Liver (tissue), 9 donors: ENCODE results near the gene ARID3A. TPM values are rescaled to one million over a fixed set of nuclear protein-coding genes. Genes with fewer than 3 reads are reported as not detected.

Experiments
- DNase-seq: peaks from one replicate; pipeline ENCODE4 v3.0.0-alpha.2; 2017; ENCODE audit warnings: low spot score
- H3K27ac ChIP-seq, 2 donors: one replicate each; pipeline ENCODE4 v1.7.0; 2013; ENCODE audit warnings: inconsistent platforms in 2 of 2, low read length in 2 of 2, control low read depth in 1 of 2, low read depth in 1 of 2, mild to moderate bottlenecking in 1 of 2
- H3K27me3 ChIP-seq, 4 donors: one replicate each; pipeline versions ENCODE4 v1.6.1 to v1.7.0; 2013; ENCODE audit warnings: low read length in 3 of 4, inconsistent platforms in 1 of 4, mild to moderate bottlenecking in 1 of 4, moderate library complexity in 1 of 4; ENCODE audit not compliant: control insufficient read depth in 4 of 4, insufficient read depth in 4 of 4
- H3K36me3 ChIP-seq, 4 donors: one replicate each; pipeline versions ENCODE4 v1.6.1 to v1.7.0; 2013; ENCODE audit warnings: low read length in 3 of 4, mild to moderate bottlenecking in 3 of 4, low read depth in 1 of 4, moderate library complexity in 1 of 4; ENCODE audit not compliant: control insufficient read depth in 4 of 4, insufficient read depth in 3 of 4
- H3K4me1 ChIP-seq, 4 donors: one replicate each; pipeline versions ENCODE4 v1.6.1 to v1.7.0; 2013; ENCODE audit warnings: low read length in 3 of 4, mild to moderate bottlenecking in 3 of 4, moderate library complexity in 1 of 4; ENCODE audit not compliant: control insufficient read depth in 4 of 4, insufficient read depth in 4 of 4
- H3K4me3 ChIP-seq, 3 donors: one replicate each; pipeline versions ENCODE4 v1.6.1 to v1.7.0; 2013; ENCODE audit warnings: low read length in 3 of 3, control low read depth in 1 of 3, low read depth in 1 of 3, mild to moderate bottlenecking in 1 of 3
- H3K9ac ChIP-seq, 2 donors: one replicate each; pipeline ENCODE4 v1.7.0; 2013; ENCODE audit warnings: low read length in 2 of 2, mild to moderate bottlenecking in 2 of 2, moderate library complexity in 2 of 2, control low read depth in 1 of 2, low read depth in 1 of 2
- H3K9me3 ChIP-seq, 4 donors: one replicate each; pipeline versions ENCODE4 v1.6.1 to v1.7.0; 2013; ENCODE audit warnings: low read length in 3 of 4; ENCODE audit not compliant: control insufficient read depth in 4 of 4
- EGR1 ChIP-seq, 2 donors: IDR thresholded peaks; 2 replicates each; pipeline ENCODE4 v1.6.1; 2016 to 2018; ENCODE audit warnings: antibody characterized with exemption in 2 of 2, low read depth in 2 of 2
- FOXA1 ChIP-seq: IDR thresholded peaks from 2 replicates; pipeline ENCODE4 v1.6.1; 2016; ENCODE audit warnings: antibody characterized with exemption
- FOXA2 ChIP-seq: IDR thresholded peaks from 2 replicates; pipeline ENCODE4 v1.6.1; 2016; ENCODE audit warnings: antibody characterized with exemption
- GABPA ChIP-seq, 2 donors: IDR thresholded peaks in 1 of 2; conservative IDR thresholded peaks in 1 of 2; 2 replicates each; pipeline ENCODE4 v1.6.1; 2016; ENCODE audit warnings: antibody characterized with exemption in 2 of 2, mild to moderate bottlenecking in 1 of 2, moderate library complexity in 1 of 2
- HNF4A ChIP-seq, 2 donors: conservative IDR thresholded peaks; 2 replicates each; pipeline ENCODE4 v1.6.1; 2016; ENCODE audit warnings: antibody characterized with exemption in 2 of 2, mild to moderate bottlenecking in 2 of 2
- HNF4G ChIP-seq: IDR thresholded peaks from 2 replicates; pipeline ENCODE4 v1.6.1; 2016; ENCODE audit warnings: antibody characterized with exemption
- JUND ChIP-seq, 2 donors: IDR thresholded peaks; 2 replicates each; pipeline ENCODE4 v1.6.1; 2016; ENCODE audit warnings: antibody characterized with exemption in 2 of 2
- NR2F2 ChIP-seq: IDR thresholded peaks from 2 replicates; pipeline ENCODE4 v1.6.1; 2016; ENCODE audit warnings: antibody characterized with exemption
- RAD21 ChIP-seq, 2 donors: IDR thresholded peaks; 2 replicates each; pipeline ENCODE4 v1.6.1; 2016; ENCODE audit warnings: antibody characterized with exemption in 2 of 2, mild to moderate bottlenecking in 2 of 2
- RXRA ChIP-seq, 2 donors: IDR thresholded peaks; 2 replicates each; pipeline ENCODE4 v1.6.1; 2017 to 2018; ENCODE audit warnings: antibody characterized with exemption in 2 of 2, mild to moderate bottlenecking in 1 of 2
- SP1 ChIP-seq: IDR thresholded peaks from 2 replicates; pipeline ENCODE4 v1.6.1; 2018; ENCODE audit warnings: antibody characterized with exemption, mild to moderate bottlenecking
- TAF1 ChIP-seq: conservative IDR thresholded peaks from 2 replicates; pipeline ENCODE4 v1.6.1; 2016; ENCODE audit warnings: antibody characterized with exemption, mild to moderate bottlenecking
- YY1 ChIP-seq: IDR thresholded peaks from 2 replicates; pipeline ENCODE4 v1.6.1; 2016; ENCODE audit warnings: antibody characterized with exemption, mild to moderate bottlenecking
- WGBS: extraction: QIAGEN DNeasy Blood & Tissue Kit; methylation state at CpG from one replicate; pipeline ENCODE4 v1.1.7; 2013; 5-methylcytosine and 5-hydroxymethylcytosine counted together
- polyA plus RNA-seq, 2 donors: library from polyadenylated mRNA; stranded (reverse) in 1 of 2; unstranded in 1 of 2; fragments of 200-250 nt in 1 of 2; fragments of >200 nt in 1 of 2; fragmentation: Nextera tagmentation in 1 of 2; extraction: Ambion mirVana in 1 of 2; gene quantifications; one replicate each; pipeline versions ENCODE4 v1.2.1 to v1.2.3, GENCODE V29; 2013 to 2015
- total RNA-seq, 2 donors: library from RNA; depleted of rRNA; stranded (reverse); fragments of >200 nt; gene quantifications; one replicate each; pipeline ENCODE4 v1.2.3, GENCODE V29; 2014
- TF ChIP-seq, protein P1 (sequence below): IDR thresholded peaks from 2 replicates; pipeline ENCODE4 v1.6.1; 2016; ENCODE audit warnings: antibody characterized with exemption
- TF ChIP-seq, protein P2 (sequence below): IDR thresholded peaks from 2 replicates; pipeline ENCODE4 v1.6.1; 2016; ENCODE audit warnings: antibody characterized with exemption
- TF ChIP-seq, protein P3 (sequence below): IDR thresholded peaks from 2 replicates; pipeline ENCODE4 v1.6.1; 2016; ENCODE audit warnings: antibody characterized with exemption
- TF ChIP-seq, protein P4 (sequence below): fragments of 150-350 bp; IDR thresholded peaks from 2 replicates; pipeline ENCODE4 v1.5.1; 2017; ENCODE audit warnings: improper control_type of control experiment, low read depth, low read length; ENCODE audit not compliant: missing input control
- TF ChIP-seq, protein P5 (sequence below): IDR thresholded peaks from 2 replicates; pipeline ENCODE4 v1.6.1; 2016; ENCODE audit warnings: antibody characterized with exemption, mild to moderate bottlenecking
- donor health status: healthy.
- donor health status: healthy.
- donor health status: healthy.
- donor health status: healthy.
- donor health status: healthy.

The ARID3A gene
- total and polyA plus RNA-seq, 4 donors, result 0.74 to 42.4 (median 3.1) TPM

DNA sequence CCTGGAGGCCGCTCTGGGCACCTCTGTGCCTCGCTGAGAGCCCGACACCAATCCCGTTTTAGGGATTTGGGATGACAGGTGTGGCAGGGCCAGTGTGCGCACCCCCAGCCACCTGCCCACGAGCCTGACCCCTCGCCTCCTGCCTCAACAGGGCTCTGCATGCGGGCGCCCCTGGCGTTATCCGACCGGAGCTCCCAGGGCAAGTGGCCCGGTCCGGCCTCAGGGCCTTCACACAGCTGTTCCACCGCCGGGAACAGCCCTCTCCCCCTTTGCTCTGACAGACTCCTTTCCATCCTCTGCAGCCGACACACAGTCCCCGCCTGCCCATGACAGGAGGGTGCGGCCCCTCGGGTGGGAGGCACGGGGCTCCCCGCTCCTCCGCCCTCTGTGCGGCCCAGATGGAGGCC lies 51.2 kb downstream of the ARID3A start:
- Histone ChIP-seq H3K9ac (no peak overlapping the region), H3K9me3 (no peaks in the 10 kb centered on the region), H3K27me3 (no peaks in the 10 kb centered on the region), H3K27ac (no peak overlapping the region), H3K4me3 (no peak overlapping the region), H3K36me3 (peaks cover 0 to 2% (median 0%) of the 10 kb centered on the region in 4 donors), H3K4me1 (peaks cover 6 to 11% (median 9%) of the 10 kb centered on the region in 4 donors)
- TF ChIP-seq, protein P1, sequence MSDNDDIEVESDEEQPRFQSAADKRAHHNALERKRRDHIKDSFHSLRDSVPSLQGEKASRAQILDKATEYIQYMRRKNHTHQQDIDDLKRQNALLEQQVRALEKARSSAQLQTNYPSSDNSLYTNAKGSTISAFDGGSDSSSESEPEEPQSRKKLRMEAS, result no peak
- TF ChIP-seq EGR1 (IDR thresholded peaks at IDR 0.05; ENCODE audit: low read depth in 2 of 2), result no peak
- TF ChIP-seq, protein P2, sequence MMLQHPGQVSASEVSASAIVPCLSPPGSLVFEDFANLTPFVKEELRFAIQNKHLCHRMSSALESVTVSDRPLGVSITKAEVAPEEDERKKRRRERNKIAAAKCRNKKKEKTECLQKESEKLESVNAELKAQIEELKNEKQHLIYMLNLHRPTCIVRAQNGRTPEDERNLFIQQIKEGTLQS, result no peak
- no peak for TF ChIP-seq YY1
- no peak for TF ChIP-seq TAF1
- TF ChIP-seq FOXA1, result no peak
- TF ChIP-seq HNF4G, result no peak
- TF ChIP-seq FOXA2, result no peak
- TF ChIP-seq, protein P3, sequence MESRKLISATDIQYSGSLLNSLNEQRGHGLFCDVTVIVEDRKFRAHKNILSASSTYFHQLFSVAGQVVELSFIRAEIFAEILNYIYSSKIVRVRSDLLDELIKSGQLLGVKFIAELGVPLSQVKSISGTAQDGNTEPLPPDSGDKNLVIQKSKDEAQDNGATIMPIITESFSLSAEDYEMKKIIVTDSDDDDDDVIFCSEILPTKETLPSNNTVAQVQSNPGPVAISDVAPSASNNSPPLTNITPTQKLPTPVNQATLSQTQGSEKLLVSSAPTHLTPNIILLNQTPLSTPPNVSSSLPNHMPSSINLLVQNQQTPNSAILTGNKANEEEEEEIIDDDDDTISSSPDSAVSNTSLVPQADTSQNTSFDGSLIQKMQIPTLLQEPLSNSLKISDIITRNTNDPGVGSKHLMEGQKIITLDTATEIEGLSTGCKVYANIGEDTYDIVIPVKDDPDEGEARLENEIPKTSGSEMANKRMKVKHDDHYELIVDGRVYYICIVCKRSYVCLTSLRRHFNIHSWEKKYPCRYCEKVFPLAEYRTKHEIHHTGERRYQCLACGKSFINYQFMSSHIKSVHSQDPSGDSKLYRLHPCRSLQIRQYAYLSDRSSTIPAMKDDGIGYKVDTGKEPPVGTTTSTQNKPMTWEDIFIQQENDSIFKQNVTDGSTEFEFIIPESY, result no peak
- no peak for TF ChIP-seq RAD21 (IDR thresholded peaks at IDR 0.05)
- TF ChIP-seq HNF4A (conservative IDR thresholded peaks at IDR 0.05), result no peak
- no peak for TF ChIP-seq GABPA (IDR thresholded peaks at IDR 0.05 in 1 of 2, conservative IDR thresholded peaks at IDR 0.05 in 1 of 2)
- TF ChIP-seq, protein P4, sequence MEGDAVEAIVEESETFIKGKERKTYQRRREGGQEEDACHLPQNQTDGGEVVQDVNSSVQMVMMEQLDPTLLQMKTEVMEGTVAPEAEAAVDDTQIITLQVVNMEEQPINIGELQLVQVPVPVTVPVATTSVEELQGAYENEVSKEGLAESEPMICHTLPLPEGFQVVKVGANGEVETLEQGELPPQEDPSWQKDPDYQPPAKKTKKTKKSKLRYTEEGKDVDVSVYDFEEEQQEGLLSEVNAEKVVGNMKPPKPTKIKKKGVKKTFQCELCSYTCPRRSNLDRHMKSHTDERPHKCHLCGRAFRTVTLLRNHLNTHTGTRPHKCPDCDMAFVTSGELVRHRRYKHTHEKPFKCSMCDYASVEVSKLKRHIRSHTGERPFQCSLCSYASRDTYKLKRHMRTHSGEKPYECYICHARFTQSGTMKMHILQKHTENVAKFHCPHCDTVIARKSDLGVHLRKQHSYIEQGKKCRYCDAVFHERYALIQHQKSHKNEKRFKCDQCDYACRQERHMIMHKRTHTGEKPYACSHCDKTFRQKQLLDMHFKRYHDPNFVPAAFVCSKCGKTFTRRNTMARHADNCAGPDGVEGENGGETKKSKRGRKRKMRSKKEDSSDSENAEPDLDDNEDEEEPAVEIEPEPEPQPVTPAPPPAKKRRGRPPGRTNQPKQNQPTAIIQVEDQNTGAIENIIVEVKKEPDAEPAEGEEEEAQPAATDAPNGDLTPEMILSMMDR, result no peak
- TF ChIP-seq NR2F2, result no peak
- no peak for DNase-seq
- WGBS, result 86% methylated on average over 24 of the region's 24 CpGs

DNA sequence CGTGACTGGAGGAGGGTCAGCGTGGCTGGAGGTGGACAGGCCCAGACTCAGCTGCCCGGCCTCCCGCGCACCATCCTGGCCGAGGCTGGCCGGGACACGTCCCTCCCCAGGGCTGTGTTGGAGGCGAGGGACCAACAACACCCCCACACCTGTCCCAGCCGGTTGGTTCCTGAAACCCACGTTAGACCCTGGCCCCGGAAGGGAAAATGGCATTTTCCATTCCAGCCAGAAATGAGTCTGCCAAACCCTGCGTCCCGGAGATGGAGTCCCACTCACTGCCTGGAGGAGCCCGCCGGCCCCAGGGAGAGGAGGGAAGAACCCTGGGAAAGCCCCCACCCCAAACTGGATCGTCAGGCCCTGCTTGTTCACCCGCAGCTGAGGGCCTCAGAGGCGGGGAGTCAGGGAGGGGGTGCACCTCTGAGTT lies 53.5 kb downstream of the ARID3A start:
- whole genome bisulfite sequencing, result 86% methylated on average over 19 of the region's 19 CpGs
- peaks cover 11 to 24% (median 17%) of the 10 kb centered on the region in 4 donors for H3K4me1 ChIP-seq
- H3K27me3 ChIP-seq, result no peaks in the 10 kb centered on the region
- H3K27ac ChIP-seq, result no peak overlapping the region
- H3K36me3 ChIP-seq, result no peaks in the 10 kb centered on the region
- DNase-seq, result no peak
- H3K9me3 ChIP-seq, result no peaks in the 10 kb centered on the region
- TF ChIP-seq HNF4A (conservative IDR thresholded peaks at IDR 0.05) (no peak), JUND (IDR thresholded peaks at IDR 0.05) (no peak), RAD21 (IDR thresholded peaks at IDR 0.05) (no peak), FOXA2 (no peak), YY1 (no peak), EGR1 (IDR thresholded peaks at IDR 0.05; ENCODE audit: low read depth in 2 of 2) (no peak), RXRA (IDR thresholded peaks at IDR 0.05) (no peak), HNF4G (no peak), TAF1 (no peak), SP1 (no peak), NR2F2 (no peak), FOXA1 (no peak), GABPA (IDR thresholded peaks at IDR 0.05 in 1 of 2, conservative IDR thresholded peaks at IDR 0.05 in 1 of 2) (no peak)
- TF ChIP-seq, protein P1, result no peak
- TF ChIP-seq, protein P5, sequence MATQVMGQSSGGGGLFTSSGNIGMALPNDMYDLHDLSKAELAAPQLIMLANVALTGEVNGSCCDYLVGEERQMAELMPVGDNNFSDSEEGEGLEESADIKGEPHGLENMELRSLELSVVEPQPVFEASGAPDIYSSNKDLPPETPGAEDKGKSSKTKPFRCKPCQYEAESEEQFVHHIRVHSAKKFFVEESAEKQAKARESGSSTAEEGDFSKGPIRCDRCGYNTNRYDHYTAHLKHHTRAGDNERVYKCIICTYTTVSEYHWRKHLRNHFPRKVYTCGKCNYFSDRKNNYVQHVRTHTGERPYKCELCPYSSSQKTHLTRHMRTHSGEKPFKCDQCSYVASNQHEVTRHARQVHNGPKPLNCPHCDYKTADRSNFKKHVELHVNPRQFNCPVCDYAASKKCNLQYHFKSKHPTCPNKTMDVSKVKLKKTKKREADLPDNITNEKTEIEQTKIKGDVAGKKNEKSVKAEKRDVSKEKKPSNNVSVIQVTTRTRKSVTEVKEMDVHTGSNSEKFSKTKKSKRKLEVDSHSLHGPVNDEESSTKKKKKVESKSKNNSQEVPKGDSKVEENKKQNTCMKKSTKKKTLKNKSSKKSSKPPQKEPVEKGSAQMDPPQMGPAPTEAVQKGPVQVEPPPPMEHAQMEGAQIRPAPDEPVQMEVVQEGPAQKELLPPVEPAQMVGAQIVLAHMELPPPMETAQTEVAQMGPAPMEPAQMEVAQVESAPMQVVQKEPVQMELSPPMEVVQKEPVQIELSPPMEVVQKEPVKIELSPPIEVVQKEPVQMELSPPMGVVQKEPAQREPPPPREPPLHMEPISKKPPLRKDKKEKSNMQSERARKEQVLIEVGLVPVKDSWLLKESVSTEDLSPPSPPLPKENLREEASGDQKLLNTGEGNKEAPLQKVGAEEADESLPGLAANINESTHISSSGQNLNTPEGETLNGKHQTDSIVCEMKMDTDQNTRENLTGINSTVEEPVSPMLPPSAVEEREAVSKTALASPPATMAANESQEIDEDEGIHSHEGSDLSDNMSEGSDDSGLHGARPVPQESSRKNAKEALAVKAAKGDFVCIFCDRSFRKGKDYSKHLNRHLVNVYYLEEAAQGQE, result no peak
- TF ChIP-seq, protein P3, result no peak
- TF ChIP-seq, protein P4, result no peak
- H3K4me3 ChIP-seq, result no peak overlapping the region
- H3K9ac ChIP-seq, result no peak overlapping the region
